Stomach smooth muscle (tissue), 2 donors: ENCODE results near the gene SLC9A8.
"Not testable (repeated sequence)": the region's sequence is repeated elsewhere in the genome, so short reads cannot be mapped to it uniquely, and the experiment has no call there.

Experiments
- H3K27ac ChIP-seq: one replicate; pipeline ENCODE4 v1.7.0; 2013; ENCODE audit warnings: mild to moderate bottlenecking, low read length, inconsistent platforms
- H3K27me3 ChIP-seq, 2 donors: one replicate each; pipeline ENCODE4 v1.7.0; 2013; ENCODE audit warnings: low read length in 2 of 2; ENCODE audit not compliant: insufficient read depth in 2 of 2, control insufficient read depth in 1 of 2
- H3K36me3 ChIP-seq, 2 donors: one replicate each; pipeline ENCODE4 v1.7.0; 2013; ENCODE audit warnings: low read length in 2 of 2; ENCODE audit not compliant: control insufficient read depth in 2 of 2, insufficient read depth in 2 of 2
- H3K4me1 ChIP-seq: one replicate; pipeline ENCODE4 v1.7.0; 2013; ENCODE audit warnings: low read length; ENCODE audit not compliant: control insufficient read depth, insufficient read depth
- H3K4me3 ChIP-seq, 2 donors: one replicate each; pipeline ENCODE4 v1.7.0; 2013; ENCODE audit warnings: low read length in 2 of 2
- H3K9ac ChIP-seq, 2 donors: one replicate each; pipeline ENCODE4 v1.7.0; 2013; ENCODE audit warnings: low read length in 2 of 2, mild to moderate bottlenecking in 1 of 2
- H3K9me3 ChIP-seq, 2 donors: one replicate each; pipeline ENCODE4 v1.7.0; 2013; ENCODE audit warnings: low read length in 2 of 2; ENCODE audit not compliant: control insufficient read depth in 2 of 2
- donor health status: healthy.
- donor health status: Pancreatic carcinoma.

SLC9A8 gene

GRCh38 chr20:49854190-49854875 is 41.7 kb downstream of the SLC9A8 start:
- peaks cover 2% of the 10 kb centered on the region for H3K4me1 ChIP-seq
- no peak overlapping the region for H3K27ac ChIP-seq
- peaks cover 27 to 44% of the 10 kb centered on the region in 2 donors for H3K36me3 ChIP-seq
- no peaks in the 10 kb centered on the region for H3K27me3 ChIP-seq
- H3K4me3 ChIP-seq = no peak overlapping the region
- no peaks in the 10 kb centered on the region for H3K9me3 ChIP-seq
- no peak overlapping the region for H3K9ac ChIP-seq

DNA sequence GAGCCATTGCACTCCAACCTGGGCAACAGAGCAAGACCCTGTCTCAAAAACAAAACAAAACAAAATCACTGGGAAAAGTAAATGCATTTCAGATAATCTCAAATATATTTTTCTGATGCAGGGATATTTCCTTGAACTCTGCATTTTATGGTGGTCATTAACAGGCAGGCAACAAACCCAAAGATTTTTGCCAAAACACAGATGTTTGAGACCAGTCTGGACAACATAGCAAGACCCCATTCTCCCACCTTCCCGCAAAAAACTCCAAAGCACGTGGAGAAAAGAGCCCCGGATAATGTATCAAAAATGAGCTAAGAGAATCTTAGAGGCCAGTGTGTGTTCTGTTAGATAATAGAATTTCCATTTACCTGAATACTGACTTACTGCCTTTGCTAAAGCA is 44.3 kb downstream of the SLC9A8 start:
- no peaks in the 10 kb centered on the region for H3K9me3 ChIP-seq
- H3K27ac ChIP-seq = no peak overlapping the region
- no peak overlapping the region for H3K4me3 ChIP-seq
- H3K27me3 ChIP-seq = no peaks in the 10 kb centered on the region
- peaks cover 21 to 36% of the 10 kb centered on the region in 2 donors for H3K36me3 ChIP-seq
- no peaks in the 10 kb centered on the region for H3K4me1 ChIP-seq
- H3K9ac ChIP-seq = no peak overlapping the region

GRCh38 chr20:49858076-49858585 is 45.5 kb downstream of the SLC9A8 start:
- Histone ChIP-seq H3K27ac (no peak overlapping the region), H3K27me3 (no peaks in the 10 kb centered on the region), H3K4me1 (no peaks in the 10 kb centered on the region), H3K36me3 (peaks cover 21 to 36% of the 10 kb centered on the region in 2 donors), H3K9ac (no peak overlapping the region), H3K9me3 (no peaks in the 10 kb centered on the region), H3K4me3 (no peak overlapping the region)

DNA sequence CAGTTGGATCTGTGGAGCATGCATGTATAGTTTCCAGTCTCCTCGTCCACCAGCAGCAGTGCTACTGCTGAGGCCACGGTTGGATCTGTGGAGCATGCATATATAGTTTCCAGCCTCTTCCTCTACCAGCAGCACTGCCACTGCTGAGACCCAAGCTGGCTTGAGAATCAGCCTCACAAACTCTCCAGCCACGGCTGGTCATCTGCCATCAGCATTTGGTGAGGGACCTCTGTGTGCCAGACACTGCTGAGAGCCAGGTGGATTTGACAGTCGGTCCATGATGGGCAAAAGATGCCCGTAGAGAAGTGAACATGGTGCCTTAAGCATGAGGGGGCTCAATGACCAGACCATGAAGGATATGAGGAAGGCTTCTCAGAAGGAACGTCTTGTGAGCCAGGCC is 46.4 kb downstream of the SLC9A8 start:
- peaks cover 16 to 30% of the 10 kb centered on the region in 2 donors for H3K36me3 ChIP-seq
- no peak overlapping the region for H3K9ac ChIP-seq
- H3K4me3 ChIP-seq = no peak overlapping the region
- H3K9me3 ChIP-seq = no peaks in the 10 kb centered on the region
- H3K27ac ChIP-seq = no peak overlapping the region
- H3K27me3 ChIP-seq = no peaks in the 10 kb centered on the region
- no peaks in the 10 kb centered on the region for H3K4me1 ChIP-seq

- Histone ChIP-seq H3K27me3 (no peaks in the 10 kb centered on the region), H3K9ac (no peak overlapping the region), H3K27ac (no peak overlapping the region), H3K4me1 (no peaks in the 10 kb centered on the region), H3K4me3 (no peak overlapping the region), H3K9me3 (no peaks in the 10 kb centered on the region), H3K36me3 (peaks cover 18 to 29% of the 10 kb centered on the region in 2 donors)
Measured at GRCh38 chr20:49859807-49860206, 47.2 kb downstream of the SLC9A8 start.

- not testable (repeated sequence) for H3K4me3 ChIP-seq, H3K27ac ChIP-seq, H3K4me1 ChIP-seq, H3K9ac ChIP-seq, H3K27me3 ChIP-seq, H3K9me3 ChIP-seq
- peaks cover 15 to 28% of the 10 kb centered on the region in 2 donors for H3K36me3 ChIP-seq
Measured at GRCh38 chr20:49861232-49861631, 48.6 kb downstream of the SLC9A8 start.

DNA sequence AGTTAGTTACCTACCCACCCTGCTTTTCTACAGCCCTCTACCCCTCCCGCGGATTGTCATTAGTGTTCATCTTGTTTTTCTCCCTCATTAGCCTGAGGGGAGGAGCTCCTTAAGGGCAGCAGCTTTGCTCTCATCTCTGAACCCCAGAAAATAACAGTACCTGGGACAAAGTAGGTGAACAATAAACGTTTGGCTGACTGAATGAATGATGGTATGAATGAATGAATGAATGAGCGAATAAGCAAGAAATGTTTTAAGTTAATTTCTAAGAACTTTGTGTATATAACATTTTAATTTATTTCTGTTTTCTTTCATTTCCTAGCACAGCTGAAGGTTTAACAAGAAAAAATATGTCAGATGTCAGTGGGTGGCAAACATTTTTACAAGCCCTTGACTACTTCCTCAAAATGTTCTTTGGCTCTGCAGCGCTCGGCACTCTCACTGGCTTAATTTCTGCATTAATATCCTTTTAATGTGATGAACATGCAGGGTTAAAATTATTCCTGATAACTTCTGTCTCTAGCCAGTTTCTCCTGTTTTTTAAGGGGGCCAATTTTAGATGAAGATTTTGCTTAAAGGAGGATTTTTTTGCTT is 50.1 kb downstream of the SLC9A8 start:
- Histone ChIP-seq H3K36me3 (peaks cover 12 to 22% of the 10 kb centered on the region in 2 donors), H3K27ac (no peak overlapping the region), H3K27me3 (no peaks in the 10 kb centered on the region)

DNA sequence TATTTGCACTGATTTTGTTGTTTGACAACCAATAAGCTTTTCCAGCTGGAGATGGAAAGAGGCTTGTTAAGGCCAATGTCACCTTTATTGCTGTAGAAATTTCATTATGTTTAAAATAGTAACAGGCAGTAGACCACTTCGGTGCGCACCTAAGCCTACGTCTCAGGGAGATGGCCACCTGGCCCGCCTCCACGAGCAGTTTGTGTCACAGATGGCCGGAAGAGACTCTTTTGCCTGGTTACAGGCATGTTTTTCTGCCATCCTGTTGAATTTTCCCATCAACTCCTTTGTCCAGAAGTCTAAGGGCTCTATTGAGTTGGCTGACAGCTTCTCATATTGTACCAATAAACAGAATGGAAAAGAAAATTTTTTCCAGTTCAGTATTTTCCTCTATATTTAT is 51.0 kb downstream of the SLC9A8 start:
- H3K4me3 ChIP-seq = no peak overlapping the region
- no peak overlapping the region for H3K27ac ChIP-seq
- H3K9me3 ChIP-seq = no peaks in the 10 kb centered on the region
- peaks cover 17 to 27% of the 10 kb centered on the region in 2 donors for H3K36me3 ChIP-seq
- H3K27me3 ChIP-seq = no peaks in the 10 kb centered on the region
- H3K4me1 ChIP-seq = peaks cover 7% of the 10 kb centered on the region
- H3K9ac ChIP-seq = no peak overlapping the region

More for the DNA sequence above, 50.1 kb downstream of the SLC9A8 start:
- no peak overlapping the region for H3K4me3 ChIP-seq
- no peak overlapping the region for H3K9ac ChIP-seq
- H3K9me3 ChIP-seq = no peaks in the 10 kb centered on the region
- no peaks in the 10 kb centered on the region for H3K4me1 ChIP-seq

- no peak overlapping the region for H3K27ac ChIP-seq
- H3K9ac ChIP-seq = no peak overlapping the region
- peaks cover 11 to 22% of the 10 kb centered on the region in 2 donors for H3K36me3 ChIP-seq
- H3K4me3 ChIP-seq = no peak overlapping the region
- peaks cover 7% of the 10 kb centered on the region for H3K4me1 ChIP-seq
- H3K27me3 ChIP-seq = no peaks in the 10 kb centered on the region
- no peaks in the 10 kb centered on the region for H3K9me3 ChIP-seq
Measured at GRCh38 chr20:49865559-49865958, 52.9 kb downstream of the SLC9A8 start.

DNA sequence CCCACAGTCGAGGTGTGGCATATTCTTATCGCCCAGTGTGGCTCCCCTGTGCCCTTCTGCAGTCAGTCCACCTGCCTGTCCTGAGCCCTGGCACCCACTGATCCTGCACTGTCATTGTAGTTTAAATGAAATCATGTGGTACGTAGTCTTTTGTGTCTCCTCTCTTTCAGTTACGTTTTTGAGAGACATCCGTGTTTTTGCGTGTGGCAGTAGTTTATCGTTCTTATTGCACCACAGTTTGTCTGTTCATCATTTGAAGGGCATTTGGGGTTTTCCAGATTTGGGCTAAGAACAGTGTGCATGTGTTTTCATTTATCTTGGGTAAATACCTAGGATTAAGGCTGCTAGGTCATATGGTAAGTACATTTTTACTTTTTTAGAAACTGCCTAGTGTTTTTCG is 53.4 kb downstream of the SLC9A8 start:
- Histone ChIP-seq H3K9ac (no peak overlapping the region), H3K9me3 (no peaks in the 10 kb centered on the region), H3K4me1 (peaks cover 7% of the 10 kb centered on the region), H3K27me3 (no peaks in the 10 kb centered on the region), H3K36me3 (peaks cover 11 to 22% of the 10 kb centered on the region in 2 donors), H3K4me3 (no peak overlapping the region), H3K27ac (no peak overlapping the region)
